Measurements from ENCODE around the gene ACADVL. TPM values are rescaled to one million over a fixed set of nuclear protein-coding genes. Genes with fewer than 3 reads are reported as not detected.

Gene ACADVL
- total RNA-seq, 1 donor from 2014 or later: 58.0 TPM

Small RNA genes within 50 kb of the gene (small RNA-seq; reads per million reads assigned to genes)
- gene AC120057.4 (ENCODE audit: low replicate concordance) (not detected), gene MIR324 (ENCODE audit: low replicate concordance) (13.0 reads per million, percentile 94 among the genes with 10 or more reads in this experiment), gene RF00019 (ENCODE audit: low replicate concordance) (not detected)

Other genes starting within 250 kb of the ACADVL start
- gene ALOX12, start 223.9 kb upstream of the ACADVL start, total RNA-seq: under 0.01 TPM
- 26.3 TPM for gene RNASEK, start 207.3 kb upstream of the ACADVL start, total RNA-seq
- 1.5 TPM for gene BCL6B, start 196.9 kb upstream of the ACADVL start, total RNA-seq
- gene SLC16A13, start 183.9 kb upstream of the ACADVL start, total RNA-seq: 0.25 TPM
- gene SLC16A11, start 175.8 kb upstream of the ACADVL start, total RNA-seq: not detected
- not detected for gene CLEC10A, start 139.7 kb upstream of the ACADVL start, total RNA-seq
- gene ASGR2, start 105.1 kb upstream of the ACADVL start, total RNA-seq: not detected
- gene ASGR1, start 40.6 kb upstream of the ACADVL start, total RNA-seq: 11.3 TPM
- 112 TPM for gene DLG4, start 102 bp upstream of the ACADVL start, total RNA-seq
- 30.0 TPM for gene DVL2, start 14.6 kb downstream of the ACADVL start, total RNA-seq
- 17.9 TPM for gene PHF23, start 19.5 kb downstream of the ACADVL start, total RNA-seq
- 93.9 TPM for gene GABARAP, start 22.5 kb downstream of the ACADVL start, total RNA-seq
- 49.9 TPM for gene CTDNEP1, start 31.8 kb downstream of the ACADVL start, total RNA-seq
- gene ELP5, start 32.3 kb downstream of the ACADVL start, total RNA-seq: 22.1 TPM
- gene CLDN7, start 42.5 kb downstream of the ACADVL start, total RNA-seq: 0.49 TPM
- 0.25 TPM for gene SLC2A4, start 61.8 kb downstream of the ACADVL start, total RNA-seq
- 1.2 TPM for gene YBX2, start 74.7 kb downstream of the ACADVL start, total RNA-seq
- gene EIF5A, start 87.7 kb downstream of the ACADVL start, total RNA-seq: 115 TPM
- 25.3 TPM for gene GPS2, start 95.4 kb downstream of the ACADVL start, total RNA-seq
- 37.9 TPM for gene NEURL4, start 109.4 kb downstream of the ACADVL start, total RNA-seq
- gene ACAP1, start 116.6 kb downstream of the ACADVL start, total RNA-seq: 0.25 TPM
- 3.2 TPM for gene KCTD11, start 132.2 kb downstream of the ACADVL start, total RNA-seq
- gene TMEM95, start 135.2 kb downstream of the ACADVL start, total RNA-seq: 0.25 TPM
- gene TNK1, start 161.2 kb downstream of the ACADVL start, total RNA-seq: 0.25 TPM
- 9.3 TPM for gene PLSCR3, start 174.6 kb downstream of the ACADVL start, total RNA-seq
- 29.7 TPM for gene TMEM256, start 184.2 kb downstream of the ACADVL start, total RNA-seq
- gene NLGN2, start 187.9 kb downstream of the ACADVL start, total RNA-seq: 27.0 TPM
- not detected for gene SPEM1, start 200.4 kb downstream of the ACADVL start, total RNA-seq
- gene SPEM2, start 205.7 kb downstream of the ACADVL start, total RNA-seq: not detected
- gene SPEM3, start 208.9 kb downstream of the ACADVL start, total RNA-seq: not detected
- 1.5 TPM for gene TMEM102, start 215.5 kb downstream of the ACADVL start, total RNA-seq
- gene FGF11, start 219.6 kb downstream of the ACADVL start, total RNA-seq: 3.7 TPM
- gene CHRNB1, start 225.1 kb downstream of the ACADVL start, total RNA-seq: 15.7 TPM

Measured in temporal lobe (tissue), 2 donors.